Measurements from ENCODE around the gene PABPN1L.

Gene PABPN1L, protein sequence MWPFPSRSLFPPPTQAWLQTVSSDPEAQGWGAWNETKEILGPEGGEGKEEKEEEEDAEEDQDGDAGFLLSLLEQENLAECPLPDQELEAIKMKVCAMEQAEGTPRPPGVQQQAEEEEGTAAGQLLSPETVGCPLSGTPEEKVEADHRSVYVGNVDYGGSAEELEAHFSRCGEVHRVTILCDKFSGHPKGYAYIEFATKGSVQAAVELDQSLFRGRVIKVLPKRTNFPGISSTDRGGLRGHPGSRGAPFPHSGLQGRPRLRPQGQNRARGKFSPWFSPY

DNA sequence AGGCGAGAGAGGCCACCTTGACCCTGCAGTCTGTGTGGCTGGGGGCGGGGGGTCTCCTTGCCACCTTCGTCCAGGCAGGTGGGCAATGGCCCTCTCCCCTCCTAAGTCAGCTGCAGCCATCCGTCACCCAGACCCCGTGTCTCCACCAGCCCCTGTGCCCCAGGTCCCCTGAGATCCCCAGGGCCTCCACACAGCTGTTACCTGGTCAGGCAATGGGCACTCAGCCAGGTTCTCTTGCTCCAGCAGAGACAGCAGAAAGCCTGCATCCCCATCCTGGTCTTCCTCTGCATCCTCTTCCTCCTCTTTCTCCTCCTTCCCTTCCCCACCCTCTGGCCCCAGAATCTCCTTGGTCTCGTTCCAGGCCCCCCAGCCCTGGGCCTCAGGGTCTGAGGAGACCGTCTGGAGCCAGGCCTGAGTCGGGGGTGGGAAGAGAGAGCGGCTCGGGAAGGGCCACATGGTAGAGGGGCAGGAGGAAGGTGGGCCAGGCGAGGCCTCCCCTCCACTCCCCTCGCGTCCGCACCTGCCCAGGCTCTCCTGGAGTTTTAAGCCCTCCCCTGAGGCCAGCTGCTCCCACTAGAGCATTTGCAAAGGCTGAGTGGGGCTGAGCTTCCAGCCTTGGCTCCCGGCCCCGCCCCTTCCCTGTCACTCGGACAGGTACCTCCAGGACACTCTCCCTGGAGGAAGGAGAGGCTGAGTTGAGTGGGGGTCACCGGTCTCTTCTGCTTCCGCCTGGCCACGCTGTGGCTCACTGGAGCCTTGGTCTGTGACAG is at the start of gene PABPN1L:
Gene PABPN1L, minus strand, starts transcription at position 510 of the 770 bp plus-strand sequence. Its CDS starts 54 bp downstream, at position 456.
- no peak for DNase-seq (ENCODE audit: low spot score)

DNA sequence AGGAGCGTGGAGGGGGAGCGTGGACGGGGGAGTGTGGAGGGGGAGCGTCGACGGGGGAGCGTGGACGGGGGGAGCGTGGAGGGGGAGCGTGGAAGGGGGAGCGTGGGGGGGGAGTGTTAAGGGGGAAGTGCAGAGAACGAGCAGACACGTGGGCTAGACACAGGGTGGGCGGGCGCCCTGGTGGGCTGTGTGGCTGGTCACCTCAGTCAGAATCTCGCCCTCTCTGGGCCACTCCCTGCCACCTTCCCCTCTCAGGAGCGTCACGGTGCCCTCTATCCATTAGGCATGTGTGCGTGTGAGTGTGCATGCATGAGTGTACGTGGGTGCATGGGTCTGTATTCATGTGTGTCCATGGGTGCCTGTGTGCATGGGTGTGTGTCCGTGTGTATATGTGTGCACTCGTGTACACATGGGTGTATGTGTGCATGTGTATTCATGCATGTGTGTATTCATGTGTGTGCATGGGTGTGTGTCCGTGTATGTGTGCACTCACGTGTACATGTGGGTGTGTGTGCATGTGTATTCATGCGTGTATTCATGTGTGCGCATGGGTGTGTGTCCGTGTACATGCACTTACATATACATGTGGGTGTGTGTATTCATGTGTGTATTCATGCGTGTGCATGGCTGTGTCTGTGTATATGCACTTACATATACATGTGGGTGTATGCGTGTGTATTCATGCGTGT is 49.3 kb upstream of the PABPN1L start:
- DNase-seq (ENCODE audit: low spot score), result no peak

DNA sequence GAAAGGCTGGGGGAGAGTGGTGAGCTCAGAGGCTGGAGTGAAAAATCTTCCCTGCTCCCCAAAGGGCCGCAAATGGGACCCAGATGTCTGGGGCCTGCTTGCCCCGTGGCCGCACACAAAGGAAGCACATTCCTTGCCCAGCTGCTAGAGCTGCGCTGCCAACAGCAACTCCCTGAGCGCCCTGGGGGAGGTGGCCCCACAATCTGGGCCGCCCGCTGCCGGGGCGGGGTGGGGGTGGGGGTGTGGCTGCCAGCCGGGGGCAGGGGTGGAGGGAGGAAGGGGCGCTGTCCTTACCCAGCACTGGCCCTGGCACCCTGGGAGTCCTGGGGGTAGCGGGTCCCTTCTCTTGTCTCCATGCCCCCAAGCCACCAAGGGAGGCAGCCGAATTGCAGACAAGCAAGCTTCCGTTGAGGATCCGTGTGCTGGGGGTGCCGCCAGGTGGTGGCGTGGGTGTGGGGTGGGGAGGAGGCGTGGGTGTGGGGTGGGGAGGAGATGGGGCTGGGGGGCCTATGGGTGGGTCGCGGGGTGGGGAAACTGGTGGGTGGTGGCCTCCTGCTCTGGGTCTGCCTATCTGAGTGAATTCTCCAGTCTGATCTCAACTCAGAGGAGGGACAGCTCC is 48.4 kb upstream of the PABPN1L start:
- no peak for DNase-seq (ENCODE audit: low spot score)

DNA sequence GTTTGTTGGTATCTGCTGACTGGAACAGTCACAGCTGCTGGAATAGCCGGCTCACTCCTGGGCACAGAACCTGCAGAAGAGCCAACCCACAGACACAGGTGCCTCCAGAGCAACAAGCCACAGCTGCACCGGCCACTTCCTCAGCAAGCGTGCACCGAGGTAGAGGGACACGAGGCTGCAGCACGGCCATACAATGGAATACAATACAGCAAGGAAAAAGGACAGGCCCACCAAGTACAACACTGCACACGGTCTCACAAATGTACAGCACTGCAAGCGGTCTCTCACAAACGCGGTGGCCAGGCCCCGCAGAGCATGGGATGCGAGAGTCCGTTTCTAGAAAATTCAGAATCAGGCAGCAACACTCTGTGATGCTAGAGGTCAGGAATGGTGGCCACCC is 47.4 kb upstream of the PABPN1L start:
- DNase-seq (ENCODE audit: low spot score), result no peak

DNA sequence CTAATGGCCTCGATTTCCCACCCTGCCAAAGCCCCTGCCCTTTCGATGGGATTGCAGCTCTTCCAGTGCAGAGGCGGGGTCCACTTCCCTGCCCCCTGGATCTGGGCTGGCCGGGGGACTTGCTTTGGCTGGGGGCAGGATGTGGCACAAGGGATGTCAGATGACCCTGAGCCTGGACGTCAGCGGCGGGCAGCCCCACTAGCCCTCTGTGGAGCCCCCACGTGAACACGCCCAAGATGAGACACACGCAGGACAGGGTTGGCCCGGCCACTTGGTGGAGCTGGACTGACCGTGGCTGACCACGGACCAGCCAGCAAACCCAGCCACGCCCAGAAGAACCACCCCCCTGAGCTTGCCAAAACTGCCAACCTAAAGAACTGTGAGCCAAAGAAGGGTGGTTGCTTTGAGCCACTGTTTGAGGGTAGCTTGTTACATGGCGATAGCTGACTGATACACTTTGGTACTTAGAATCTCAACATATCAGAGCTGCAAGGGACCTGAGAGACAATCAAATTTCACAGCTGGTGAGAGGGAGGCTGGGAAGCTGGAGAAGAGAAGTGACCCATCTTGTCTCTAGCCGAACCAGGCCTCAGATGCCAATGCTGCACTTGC is 46.6 kb upstream of the PABPN1L start:
- DNase-seq (ENCODE audit: low spot score), result no peak

DNA sequence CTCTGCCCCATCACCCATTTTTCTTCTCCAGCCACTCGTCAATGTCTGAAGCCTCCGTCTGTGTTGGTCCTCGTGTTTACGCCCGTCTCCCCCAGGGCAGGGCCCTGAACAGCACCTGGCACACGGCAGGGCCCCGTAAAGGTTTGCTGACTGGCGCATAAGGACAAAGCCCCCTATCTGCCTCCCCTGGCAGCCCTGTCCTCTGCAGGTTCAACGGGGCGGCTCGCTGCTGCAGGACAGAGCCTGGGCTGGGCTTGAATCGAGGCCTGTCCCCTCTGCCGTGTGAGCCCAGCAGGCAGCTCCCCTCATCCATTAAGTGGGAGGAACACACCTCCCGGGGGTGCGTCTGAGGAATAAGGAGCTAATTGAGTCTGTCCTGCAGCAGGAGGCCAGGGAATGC is 46.1 kb upstream of the PABPN1L start:
- DNase-seq (ENCODE audit: low spot score), result no peak

DNA sequence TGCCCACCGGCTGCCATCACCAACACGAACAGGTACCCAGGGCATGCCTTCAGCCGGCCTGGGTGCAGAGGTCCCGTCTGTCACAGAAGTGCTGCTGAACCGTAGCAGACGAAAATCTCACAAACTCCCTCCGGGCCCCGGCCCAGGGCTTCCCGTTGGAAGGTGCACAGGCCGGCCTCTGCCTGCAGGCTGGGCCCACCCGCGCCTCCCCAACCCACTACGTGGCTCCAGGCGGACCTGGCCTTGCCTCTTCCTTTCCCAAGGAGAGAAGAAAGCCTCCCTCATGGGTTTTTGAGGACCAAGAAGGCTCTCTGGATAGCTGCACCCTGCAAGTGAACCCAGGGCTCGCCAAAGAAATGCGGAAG is 45.5 kb upstream of the PABPN1L start:
- no peak for DNase-seq (ENCODE audit: low spot score)

DNA sequence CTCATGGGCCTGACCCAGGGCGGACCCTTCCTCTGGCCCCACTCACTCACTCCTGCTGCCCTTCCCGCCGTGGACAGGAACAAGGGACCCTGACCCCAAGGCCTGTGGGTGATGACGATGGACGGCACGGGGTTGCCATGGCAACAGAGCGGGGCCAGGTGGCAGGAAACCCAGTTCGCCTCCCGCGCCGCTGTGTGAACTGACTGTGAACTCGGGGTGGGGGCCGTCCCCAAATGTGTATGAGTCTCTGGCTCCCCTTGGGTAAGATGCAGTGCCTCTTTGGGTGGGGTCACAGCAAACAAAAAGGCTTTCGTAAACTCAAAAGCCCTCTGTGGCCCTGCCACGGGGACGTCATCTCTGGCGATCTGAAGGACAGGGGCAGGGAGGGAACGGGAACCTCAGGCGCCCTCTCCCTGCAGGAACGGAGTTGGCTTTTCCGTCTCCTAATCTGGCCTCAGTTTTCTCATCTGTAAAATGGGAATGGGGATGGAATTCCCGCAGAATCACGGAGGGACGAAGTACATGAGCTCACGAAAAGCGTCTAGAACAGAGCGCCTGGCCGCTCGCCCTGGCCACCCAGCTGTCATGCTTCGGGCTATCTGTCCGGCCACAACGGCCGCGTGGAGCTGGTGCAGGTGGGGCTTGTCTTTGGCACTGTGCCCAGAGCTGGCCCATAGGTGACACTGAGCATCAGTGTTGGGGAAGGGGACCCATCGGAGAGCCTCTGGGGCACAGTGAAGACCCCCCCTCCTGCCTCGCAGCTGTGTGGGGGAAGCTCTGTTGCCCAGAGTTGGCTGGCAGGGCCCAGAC is 44.9 kb upstream of the PABPN1L start:
- DNase-seq (ENCODE audit: low spot score), result no peak

DNA sequence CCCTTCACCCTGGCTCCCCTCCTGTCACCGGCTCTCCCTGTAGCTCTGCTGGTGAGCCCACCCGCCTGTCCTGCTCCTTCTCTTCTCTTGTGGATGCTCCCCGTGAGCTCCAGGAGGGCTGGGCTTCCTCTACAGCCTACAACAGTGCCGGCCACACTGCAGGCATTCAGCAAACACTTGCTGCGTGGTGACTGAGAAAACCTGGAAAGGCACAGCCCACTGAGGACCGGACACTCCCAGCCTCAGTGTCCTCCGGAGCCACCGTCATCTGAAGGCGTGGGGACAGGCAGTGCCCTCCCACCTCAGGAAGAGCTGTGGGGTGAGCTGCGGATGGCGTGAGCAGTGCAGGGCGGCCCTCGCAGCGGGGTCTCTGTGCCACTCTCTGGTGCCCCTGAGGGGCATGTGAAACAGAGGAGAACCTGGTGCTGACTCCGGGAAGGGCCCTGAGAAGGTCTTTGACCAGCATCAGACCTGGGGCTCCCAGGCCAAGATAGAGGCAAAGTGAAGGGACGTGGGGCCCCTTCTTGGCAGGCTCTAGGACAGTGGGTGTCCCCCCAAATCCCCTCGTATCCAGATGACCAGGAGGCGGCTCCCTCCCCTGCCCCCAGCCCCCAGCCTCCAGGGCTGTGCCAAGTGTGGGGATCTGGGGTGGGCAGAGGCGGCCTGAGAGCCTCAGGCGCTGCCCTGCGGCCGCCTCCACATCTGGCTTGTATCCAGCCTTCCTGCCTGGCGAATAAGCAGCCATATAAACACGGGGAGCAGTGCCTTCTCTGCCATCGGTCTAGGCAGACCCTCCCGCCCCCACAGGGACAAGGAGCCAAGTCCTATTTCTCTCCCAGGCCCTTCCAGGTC is 44.0 kb upstream of the PABPN1L start:
- no peak for DNase-seq (ENCODE audit: low spot score)

DNA sequence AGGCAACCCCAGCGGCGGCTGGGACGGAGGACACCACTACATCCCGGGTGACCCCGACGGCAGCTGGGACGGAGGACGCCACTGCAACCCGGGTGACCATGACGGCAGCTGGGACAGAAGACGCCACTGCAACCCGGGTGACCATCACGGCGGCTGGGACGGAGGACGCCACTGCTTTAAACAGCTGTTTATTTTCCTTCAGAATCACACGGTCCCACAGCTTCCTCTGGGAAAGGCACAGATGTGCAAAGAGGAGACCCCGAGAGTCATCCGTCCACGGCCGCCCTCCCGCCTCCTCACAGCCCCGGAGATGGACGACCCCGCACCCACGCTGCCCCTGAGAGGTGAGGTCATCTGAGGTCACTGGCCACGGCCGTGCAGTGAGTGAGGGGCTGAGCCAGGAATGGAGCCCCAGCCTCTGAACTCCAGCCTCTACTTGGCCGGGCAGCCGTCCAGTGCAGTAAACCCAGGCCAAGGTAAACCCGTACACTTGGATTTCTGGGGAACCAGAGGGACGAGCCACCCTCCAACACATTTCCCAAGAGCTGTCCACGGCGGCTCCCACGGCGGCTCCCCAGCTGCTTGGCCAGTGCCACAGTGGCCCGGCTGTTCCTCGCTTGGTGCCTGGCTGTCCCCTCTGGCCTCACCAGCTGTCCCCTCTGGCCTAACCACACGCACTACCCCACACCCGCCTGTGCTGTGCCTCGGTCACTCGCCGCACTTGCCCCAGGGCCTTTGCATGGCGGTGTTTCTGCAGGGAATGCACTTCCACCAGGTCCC is 43.2 kb upstream of the PABPN1L start:
- no peak for DNase-seq (ENCODE audit: low spot score)

DNA sequence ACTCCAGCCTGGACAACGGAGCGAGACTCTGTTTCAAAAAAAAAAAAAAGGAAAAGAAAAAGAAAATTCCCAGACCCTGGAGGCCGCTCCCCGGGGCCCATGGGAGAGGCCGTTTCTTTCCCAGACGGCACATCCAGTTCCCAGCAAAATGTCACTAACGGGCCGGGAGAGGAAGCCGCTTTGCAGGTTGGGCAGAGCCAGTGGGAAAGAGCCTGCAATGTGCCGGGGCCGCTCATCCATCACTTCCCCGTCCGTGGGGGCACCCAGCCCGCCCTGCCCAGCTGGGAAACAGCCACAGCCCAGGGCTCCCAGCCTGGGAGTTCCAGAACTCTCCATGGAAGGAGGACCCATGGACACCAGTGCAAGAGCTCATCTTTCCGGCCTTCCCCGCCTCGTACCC is 41.8 kb upstream of the PABPN1L start:
- DNase-seq (ENCODE audit: low spot score), result no peak

DNA sequence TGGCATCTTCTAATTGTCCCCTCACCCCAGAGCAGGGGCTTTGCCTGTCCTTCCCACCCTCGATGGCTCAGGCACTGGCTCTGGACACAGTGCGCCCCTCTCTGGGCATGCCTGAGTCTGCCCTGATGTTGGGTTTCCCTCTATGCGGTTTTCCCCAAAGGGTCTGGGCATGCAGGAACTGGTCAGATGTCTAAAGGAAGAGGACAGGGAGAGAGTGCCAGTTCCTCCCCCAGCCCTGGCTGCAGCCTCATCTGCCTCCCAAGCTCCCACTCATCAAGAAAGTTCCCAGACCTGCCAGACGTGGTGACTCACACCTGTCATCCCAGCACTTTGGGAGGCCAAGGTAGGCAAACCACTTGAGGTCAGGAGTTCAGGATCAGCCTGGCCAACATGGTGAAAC is 41.3 kb upstream of the PABPN1L start:
- no peak for DNase-seq (ENCODE audit: low spot score)

DNA sequence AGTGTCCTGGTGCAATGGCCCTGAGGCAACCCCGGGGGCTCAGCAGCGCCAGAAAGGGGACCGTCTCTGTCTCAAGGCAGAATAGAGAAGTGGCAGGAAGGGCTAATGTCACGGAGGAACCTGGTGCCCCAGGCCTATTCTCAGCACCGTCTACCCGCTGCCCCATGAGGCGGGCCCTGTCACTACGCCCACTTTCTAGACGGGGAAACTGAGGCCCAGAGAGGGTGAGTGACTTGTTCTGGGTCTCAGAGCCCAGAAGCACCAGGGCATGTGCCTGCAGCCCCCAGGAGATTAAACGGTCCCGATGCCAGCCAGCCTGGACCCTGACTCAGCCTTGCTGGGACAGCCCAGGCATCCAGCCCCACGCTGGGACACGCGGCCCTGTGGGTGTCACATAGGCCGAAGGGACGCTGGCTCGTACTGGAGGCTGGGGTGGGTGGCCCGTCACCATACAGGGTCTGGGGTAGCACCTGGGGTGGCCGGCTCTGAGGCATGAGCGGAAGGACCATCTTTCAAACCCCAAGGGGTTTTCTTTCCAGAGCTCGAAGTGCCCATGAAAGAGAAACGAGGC is 40.2 kb upstream of the PABPN1L start:
- no peak for DNase-seq (ENCODE audit: low spot score)

DNA sequence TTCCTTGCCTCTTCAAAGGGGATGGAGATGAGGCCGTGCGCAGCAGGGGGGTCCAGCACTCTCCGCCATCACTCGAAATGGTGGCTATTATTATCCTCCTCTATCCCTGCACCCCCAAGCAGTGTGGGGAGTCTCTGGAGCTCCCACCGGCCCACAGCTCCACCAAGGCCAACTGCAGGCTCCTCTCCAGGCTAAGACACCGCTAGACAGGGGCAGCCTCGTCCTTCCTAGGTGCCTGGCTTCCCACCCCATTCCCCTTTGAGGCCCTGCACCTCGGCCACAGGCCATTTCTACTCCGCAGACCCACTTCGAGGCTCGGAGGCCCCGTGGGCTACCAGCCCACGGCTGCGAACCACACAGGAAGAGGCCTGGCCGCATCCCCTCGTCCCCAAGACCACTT is 39.6 kb upstream of the PABPN1L start:
- no peak for DNase-seq (ENCODE audit: low spot score)

DNA sequence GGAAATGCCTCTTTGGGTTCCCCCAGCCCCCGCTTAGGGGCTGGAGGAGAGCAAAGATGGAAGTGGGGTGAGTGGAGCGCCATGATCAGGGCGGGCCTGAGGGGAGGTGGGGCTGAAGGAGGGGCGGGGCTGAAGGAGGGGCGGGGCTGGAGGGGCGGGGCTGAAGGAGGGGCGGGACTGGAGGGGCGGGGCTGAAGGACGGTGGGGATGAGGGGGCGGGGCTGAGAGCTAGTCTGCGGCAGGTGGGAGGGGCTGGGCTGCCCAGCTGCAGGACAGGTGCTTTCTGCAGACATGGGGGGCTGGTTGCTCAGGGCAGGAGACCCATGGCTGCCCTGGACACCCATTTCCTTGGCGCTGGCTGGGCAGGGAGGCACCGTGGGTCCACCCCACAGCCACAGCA is 39.1 kb upstream of the PABPN1L start:
- no peak for DNase-seq (ENCODE audit: low spot score)

DNA sequence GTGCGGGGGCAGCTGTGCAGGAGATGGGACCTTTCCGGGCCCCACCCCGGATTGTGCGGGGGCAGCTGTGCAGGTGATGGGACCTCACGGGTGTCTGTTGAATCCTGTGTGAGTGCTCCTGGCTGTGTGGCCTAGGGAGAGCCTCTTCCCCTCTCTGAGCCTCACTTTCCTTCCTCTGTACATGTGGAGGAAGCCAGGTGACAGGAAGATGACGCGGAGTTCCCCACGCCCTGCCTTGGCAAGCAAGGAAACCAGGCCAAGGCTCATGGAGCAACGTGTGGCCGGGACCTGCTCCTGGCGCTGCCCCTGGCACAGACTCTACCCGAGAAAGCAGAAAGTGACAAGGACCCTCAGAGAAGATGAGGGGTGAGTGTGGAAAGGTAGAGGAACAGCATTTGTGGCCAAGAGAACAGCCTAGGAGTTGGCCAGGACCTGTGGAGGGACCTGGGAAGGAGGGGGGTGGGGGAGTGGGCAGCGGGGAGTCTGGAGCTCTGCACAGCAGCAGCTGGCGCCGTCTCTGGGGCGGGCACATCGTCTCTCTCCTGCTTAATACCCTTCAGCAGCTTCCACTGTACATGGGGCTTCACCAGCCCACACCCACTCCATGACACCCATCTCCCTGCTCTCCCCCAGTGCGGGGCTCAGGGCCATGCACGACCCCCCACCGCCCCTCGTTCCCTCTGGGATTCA is 38.4 kb upstream of the PABPN1L start:
- no peak for DNase-seq (ENCODE audit: low spot score)

DNA sequence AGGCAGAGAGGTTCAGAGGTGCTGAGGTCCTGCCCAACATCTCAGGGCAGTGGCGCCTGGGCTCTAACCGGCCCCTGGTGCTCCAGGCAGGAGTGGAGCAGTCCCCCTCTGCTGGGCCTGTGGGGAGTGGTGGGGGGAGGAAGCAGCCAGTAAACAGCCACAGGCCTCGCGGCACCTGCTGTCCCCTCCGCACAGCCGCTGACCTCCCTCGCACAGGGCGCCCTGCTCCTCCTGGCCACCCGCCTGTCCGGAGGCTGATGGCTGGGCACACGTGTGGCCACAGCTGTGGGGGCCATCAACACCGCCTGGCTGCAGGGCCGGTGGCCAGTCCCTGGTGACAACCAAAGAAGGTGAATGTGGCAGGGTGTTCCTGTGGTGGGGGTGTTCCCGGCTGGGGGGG is 36.8 kb upstream of the PABPN1L start:
- DNase-seq (ENCODE audit: low spot score), result no peak

DNA sequence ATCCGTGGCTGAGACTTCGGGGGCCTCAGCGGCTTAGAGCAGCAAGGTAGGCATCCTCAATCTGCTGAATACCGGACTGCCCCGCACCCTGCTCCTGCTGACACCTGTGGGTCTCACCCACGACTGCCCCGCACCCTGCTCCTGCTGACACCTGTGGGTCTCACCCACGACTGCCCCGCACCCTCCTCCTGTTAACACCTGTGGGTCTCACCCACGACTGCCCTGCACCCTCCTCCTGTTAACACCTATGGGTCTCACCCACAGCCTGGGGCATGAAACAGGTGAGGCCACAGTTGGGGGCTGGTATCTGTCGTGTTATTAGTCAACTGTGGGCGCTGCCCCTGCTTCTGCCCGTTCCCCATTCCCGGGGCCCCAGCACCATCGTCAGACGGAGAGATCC is 36.3 kb upstream of the PABPN1L start:
- DNase-seq (ENCODE audit: low spot score), result no peak
